ENCODE results near the gene DYNLT4.
"Not testable (repeated sequence)": the region's sequence is repeated elsewhere in the genome, so short reads cannot be mapped to it uniquely, and the experiment has no call there.

- TF ChIP-seq EP300, POLR2A, CTCF (IDR thresholded peaks at IDR 0.05): not testable (repeated sequence)
These were observed 3.6 kb upstream of the DYNLT4 start for GRCh38 chr1:44810762-44811105.

Data from tibial nerve (tissue), 4 donors.